Trophoblast cell (in vitro differentiated cells and primary cell): ENCODE data around the gene WIPF1.
A peak's percentile ranks its signal among the peaks of the same experiment; 100 is the strongest.

Experiments
- DNase-seq, 2 donors: peaks; one replicate each; pipeline ENCODE4 v3.0.0-alpha.2; 2016
- H2AFZ ChIP-seq: 2 replicates; pipeline ENCODE4 v1.6.1; 2013; ENCODE audit warnings: low read length, moderate library complexity, mild to moderate bottlenecking; ENCODE audit not compliant: insufficient read depth, poor library complexity
- H2AK5ac ChIP-seq: 2 replicates; pipeline ENCODE4 v1.6.1; 2013; ENCODE audit warnings: mild to moderate bottlenecking, low read length
- H2BK120ac ChIP-seq: 2 replicates; pipeline ENCODE4 v1.6.1; 2013; ENCODE audit warnings: low read length, mild to moderate bottlenecking, moderate library complexity; ENCODE audit not compliant: insufficient read depth, poor library complexity
- H2BK12ac ChIP-seq: 2 replicates; pipeline ENCODE4 v1.6.1; 2013; ENCODE audit warnings: mild to moderate bottlenecking, low read length, moderate library complexity
- H2BK5ac ChIP-seq: 2 replicates; pipeline ENCODE4 v1.6.1; 2013; ENCODE audit warnings: low read length, low read depth, moderate library complexity, mild to moderate bottlenecking; ENCODE audit not compliant: poor library complexity
- H3K14ac ChIP-seq: 2 replicates; pipeline ENCODE4 v1.6.1; 2013; ENCODE audit warnings: mild to moderate bottlenecking, low read length
- H3K18ac ChIP-seq: 2 replicates; pipeline ENCODE4 v1.6.1; 2013; ENCODE audit warnings: mild to moderate bottlenecking, low read length
- H3K23ac ChIP-seq: 2 replicates; pipeline ENCODE4 v1.6.1; 2013; ENCODE audit warnings: low read length
- H3K27ac ChIP-seq: 2 replicates; pipeline ENCODE4 v1.5.1; 2013; ENCODE audit warnings: low read depth, mild to moderate bottlenecking, inconsistent platforms, low read length, moderate library complexity
- H3K27me3 ChIP-seq: 2 replicates; pipeline ENCODE4 v1.6.1; 2013; ENCODE audit warnings: inconsistent platforms, mild to moderate bottlenecking, low read length, moderate library complexity; ENCODE audit not compliant: insufficient read depth
- H3K36me3 ChIP-seq, 2 experiments: 1 replicate in 1 of 2; 2 replicates in 1 of 2; pipeline ENCODE4 v1.6.1; 2013; ENCODE audit warnings: low read length in 2 of 2, mild to moderate bottlenecking in 2 of 2, moderate library complexity in 1 of 2; ENCODE audit not compliant: insufficient read depth in 2 of 2, control insufficient read depth in 1 of 2
- H3K4ac ChIP-seq: 2 replicates; pipeline ENCODE4 v1.6.1; 2013; ENCODE audit warnings: low read depth, mild to moderate bottlenecking, low read length, moderate library complexity
- H3K4me1 ChIP-seq, 2 experiments: 1 replicate in 1 of 2; 2 replicates in 1 of 2; pipeline ENCODE4 v1.6.1; 2013; ENCODE audit warnings: low read length in 2 of 2, mild to moderate bottlenecking in 2 of 2, moderate library complexity in 1 of 2; ENCODE audit not compliant: insufficient read depth in 2 of 2, control insufficient read depth in 1 of 2
- H3K4me2 ChIP-seq: 2 replicates; pipeline ENCODE4 v1.6.1; 2013; ENCODE audit warnings: inconsistent platforms, mild to moderate bottlenecking, low read length, moderate library complexity
- H3K4me3 ChIP-seq: 2 replicates; pipeline ENCODE4 v1.5.1; 2013; ENCODE audit warnings: mild to moderate bottlenecking, low read depth, low read length, inconsistent platforms
- H3K79me1 ChIP-seq: one replicate; pipeline ENCODE4 v1.6.1; 2013; ENCODE audit warnings: low read length
- H3K79me2 ChIP-seq: 2 replicates; pipeline ENCODE4 v1.6.1; 2013; ENCODE audit warnings: low read length, mild to moderate bottlenecking; ENCODE audit not compliant: control insufficient read depth, insufficient read depth, poor library complexity
- H3K9ac ChIP-seq: 2 replicates; pipeline ENCODE4 v1.6.1; 2013; ENCODE audit warnings: mild to moderate bottlenecking, low read length
- H3K9me3 ChIP-seq: 2 replicates; pipeline ENCODE4 v1.6.1; 2013; ENCODE audit warnings: low read depth, mild to moderate bottlenecking, control low read depth, inconsistent platforms, low read length; ENCODE audit not compliant: insufficient read depth
- H4K12ac ChIP-seq: 2 replicates; pipeline ENCODE4 v1.6.1; 2013; ENCODE audit warnings: low read depth, mild to moderate bottlenecking, low read length, moderate library complexity
- H4K8ac ChIP-seq: 2 replicates; pipeline ENCODE4 v1.6.1; 2013; ENCODE audit warnings: low read depth, mild to moderate bottlenecking, low read length, moderate library complexity
- H4K91ac ChIP-seq: one replicate; pipeline ENCODE4 v1.6.1; 2013; ENCODE audit warnings: low read depth, mild to moderate bottlenecking, low read length, moderate library complexity
- WGBS: extraction: QIAGEN DNeasy Blood & Tissue Kit; methylation state at CpG from one replicate; pipeline ENCODE4 v1.1.7; 2013; ENCODE audit warnings: missing lambda C conversion rate; ENCODE audit not compliant: insufficient read length, insufficient coverage; ENCODE audit errors: extremely low coverage; 5-methylcytosine and 5-hydroxymethylcytosine counted together

WIPF1 gene

DNA sequence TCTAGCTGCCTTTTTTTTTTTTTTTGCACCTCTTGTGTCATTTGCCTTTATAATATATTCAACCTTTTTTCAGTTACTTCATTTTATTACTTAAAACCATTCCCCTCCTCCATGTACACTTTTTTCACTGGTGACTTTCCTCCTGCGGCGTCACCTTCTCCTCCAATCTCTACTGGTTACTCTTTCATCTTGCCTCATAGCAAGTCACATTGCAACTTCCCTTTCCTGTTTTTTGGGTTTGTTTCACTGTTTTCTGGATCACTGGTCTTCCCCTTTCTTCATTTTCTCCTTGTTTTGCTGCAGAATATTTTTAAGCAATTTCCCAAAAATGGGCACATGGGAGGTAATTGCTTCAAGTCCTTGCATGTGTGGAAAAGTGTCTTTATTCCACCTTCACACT, 73.1 kb downstream of the WIPF1 start:
- Histone ChIP-seq H2AK5ac (no peak overlapping the region), H3K79me1 (peaks cover under 1% of the 10 kb centered on the region), H3K9ac (no peak overlapping the region), H2BK12ac (no peak overlapping the region), H3K18ac (no peak overlapping the region), H3K14ac (no peak overlapping the region), H3K4me2 (no peak overlapping the region), H3K23ac (no peak overlapping the region), H3K36me3 (no peaks in the 10 kb centered on the region), H3K79me2 (no peaks in the 10 kb centered on the region), H2BK120ac (no peak overlapping the region), H3K27ac (no peak overlapping the region), H4K8ac (no peak overlapping the region), H4K91ac (no peak overlapping the region), H3K4ac (no peak overlapping the region), H2BK5ac (no peak overlapping the region), H3K4me3 (no peak overlapping the region), H2AFZ (no peak overlapping the region), H4K12ac (no peak overlapping the region), H3K9me3 (peaks cover 1% of the 10 kb centered on the region), H3K27me3 (no peaks in the 10 kb centered on the region), H3K4me1 (no peaks in the 10 kb centered on the region)
- WGBS, result no CpG with 5 or more reads among the region's 2 CpGs
- no peak for DNase-seq

DNA sequence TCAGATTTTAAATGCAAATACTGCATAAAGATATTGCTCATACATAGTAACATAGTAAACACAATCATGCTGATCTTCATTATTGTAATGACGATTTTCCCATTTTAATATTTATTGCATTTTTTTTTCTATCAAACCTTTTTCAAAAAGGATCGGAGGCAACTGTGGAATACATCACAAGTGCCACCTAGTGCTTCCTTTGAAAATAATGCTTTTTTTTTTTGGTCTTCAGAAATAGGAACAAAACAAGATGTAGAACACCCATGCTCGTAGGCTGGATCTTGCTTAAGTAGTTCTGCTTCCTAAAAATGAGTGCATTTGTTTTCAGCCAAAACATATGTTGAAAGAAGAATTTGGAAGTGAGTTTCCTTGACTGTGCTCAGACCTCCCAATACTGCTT, 75.1 kb downstream of the WIPF1 start:
- no peaks in the 10 kb centered on the region for H3K4me1 ChIP-seq
- no peak overlapping the region for H2AFZ ChIP-seq
- no peak overlapping the region for H3K4me2 ChIP-seq
- H4K12ac ChIP-seq, result no peak overlapping the region
- no peak overlapping the region for H3K18ac ChIP-seq
- no peak overlapping the region for H3K4me3 ChIP-seq
- H2BK5ac ChIP-seq, result no peak overlapping the region
- H3K27me3 ChIP-seq, result no peaks in the 10 kb centered on the region
- no peaks in the 10 kb centered on the region for H3K36me3 ChIP-seq
- WGBS, result no CpG with 5 or more reads among the region's 3 CpGs
- no peak overlapping the region for H4K91ac ChIP-seq
- H3K9me3 ChIP-seq, result peaks cover 1% of the 10 kb centered on the region
- peaks cover 2% of the 10 kb centered on the region for H3K79me1 ChIP-seq
- H3K4ac ChIP-seq, result no peak overlapping the region
- H2AK5ac ChIP-seq, result no peak overlapping the region
- no peak overlapping the region for H3K27ac ChIP-seq
- no peak for DNase-seq
- H2BK12ac ChIP-seq, result no peak overlapping the region
- no peak overlapping the region for H3K23ac ChIP-seq
- H3K79me2 ChIP-seq, result no peaks in the 10 kb centered on the region
- H2BK120ac ChIP-seq, result no peak overlapping the region
- no peak overlapping the region for H4K8ac ChIP-seq
- H3K14ac ChIP-seq, result no peak overlapping the region
- no peak overlapping the region for H3K9ac ChIP-seq

DNA sequence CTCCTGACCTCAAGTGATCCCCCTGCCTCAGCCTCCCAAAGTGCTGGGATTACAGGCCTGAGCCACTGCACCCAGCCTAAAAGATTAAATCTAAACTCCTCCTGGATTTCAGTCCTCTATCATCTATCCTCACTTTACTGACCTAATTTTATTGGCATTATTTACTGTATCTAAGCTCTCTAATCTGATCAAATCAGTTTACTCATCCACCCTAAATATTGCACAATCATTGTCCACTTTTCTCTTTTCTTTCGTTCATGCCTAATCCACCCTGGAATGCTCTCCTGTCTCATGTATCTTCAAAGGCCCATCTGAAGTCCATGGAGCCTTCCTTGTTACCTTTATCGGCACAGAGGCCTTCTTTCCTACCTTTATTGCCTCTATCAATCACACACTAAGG, 79.2 kb downstream of the WIPF1 start:
- no peak overlapping the region for H4K12ac ChIP-seq
- H3K23ac ChIP-seq, result no peak overlapping the region
- no peak overlapping the region for H3K27ac ChIP-seq
- no CpG with 5 or more reads among the region's 2 CpGs for WGBS
- no peak overlapping the region for H2AK5ac ChIP-seq
- H3K9me3 ChIP-seq, result no peaks in the 10 kb centered on the region
- no peaks in the 10 kb centered on the region for H3K79me2 ChIP-seq
- H3K36me3 ChIP-seq, result no peaks in the 10 kb centered on the region
- no peak overlapping the region for H2BK12ac ChIP-seq
- H3K79me1 ChIP-seq, result peaks cover 2% of the 10 kb centered on the region
- H3K4me3 ChIP-seq, result no peak overlapping the region
- no peak overlapping the region for H3K4me2 ChIP-seq
- H3K4ac ChIP-seq, result no peak overlapping the region
- DNase-seq, result peak in 1 of 2 donors; percentile 87
- H3K27me3 ChIP-seq, result no peaks in the 10 kb centered on the region
- H2BK5ac ChIP-seq, result no peak overlapping the region
- H3K14ac ChIP-seq, result no peak overlapping the region
- no peak overlapping the region for H3K18ac ChIP-seq
- no peak overlapping the region for H4K8ac ChIP-seq
- no peak overlapping the region for H4K91ac ChIP-seq
- H2BK120ac ChIP-seq, result no peak overlapping the region
- H3K4me1 ChIP-seq, result no peaks in the 10 kb centered on the region
- no peak overlapping the region for H2AFZ ChIP-seq
- no peak overlapping the region for H3K9ac ChIP-seq

DNA sequence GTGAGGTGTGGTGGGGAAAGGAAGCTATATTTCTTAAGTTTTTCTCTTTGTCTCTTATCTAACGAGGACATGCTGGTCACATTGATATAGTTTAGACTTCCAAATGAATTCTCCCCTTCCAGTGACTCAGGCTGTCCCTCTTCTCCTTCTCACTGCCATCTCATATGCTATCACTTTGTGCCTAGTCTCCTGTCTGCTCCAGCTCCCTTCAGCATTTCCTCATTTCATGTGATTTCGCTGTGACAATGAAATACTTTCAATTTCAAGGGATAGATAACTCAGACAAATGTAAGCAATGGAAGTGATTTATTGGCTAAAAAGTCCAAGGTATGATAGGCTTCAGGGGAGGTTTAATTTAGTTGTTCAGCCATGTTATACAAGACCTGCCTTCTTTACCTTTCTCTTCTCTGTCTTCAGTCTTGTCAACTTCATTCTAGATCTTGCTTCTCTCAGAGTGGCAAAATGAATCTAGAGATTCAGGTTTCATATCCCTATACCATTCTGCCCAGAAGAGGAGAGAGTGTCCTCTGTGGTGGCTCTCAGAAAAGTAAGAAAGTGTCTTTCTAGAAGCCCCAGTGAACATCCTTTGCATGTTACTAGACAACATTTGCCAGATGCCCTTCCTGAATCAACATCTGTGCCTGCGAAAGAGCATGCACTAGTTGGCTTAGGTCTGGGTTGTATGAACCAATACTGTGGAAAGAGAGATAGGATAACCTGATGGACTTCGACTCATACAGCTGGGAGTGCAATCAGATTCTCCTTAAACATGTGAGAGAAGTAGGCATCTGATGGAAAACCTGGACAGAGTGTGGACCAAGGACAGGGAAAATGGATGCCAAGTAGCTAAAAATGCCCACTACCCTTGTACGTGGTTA, 80.9 kb downstream of the WIPF1 start:
- Histone ChIP-seq H3K36me3 (no peaks in the 10 kb centered on the region), H3K4me3 (no peak overlapping the region), H3K4me1 (no peaks in the 10 kb centered on the region), H3K4me2 (no peak overlapping the region), H3K79me2 (no peaks in the 10 kb centered on the region), H3K9ac (no peak overlapping the region), H3K23ac (no peak overlapping the region), H2BK5ac (no peak overlapping the region), H3K4ac (no peak overlapping the region), H3K9me3 (no peaks in the 10 kb centered on the region), H3K27me3 (no peaks in the 10 kb centered on the region), H3K27ac (no peak overlapping the region), H2BK12ac (no peak overlapping the region), H3K18ac (no peak overlapping the region), H2AK5ac (no peak overlapping the region), H3K79me1 (peaks cover 2% of the 10 kb centered on the region), H4K8ac (no peak overlapping the region), H4K12ac (no peak overlapping the region), H4K91ac (no peak overlapping the region), H2AFZ (no peak overlapping the region), H3K14ac (no peak overlapping the region), H2BK120ac (no peak overlapping the region)
- no peak for DNase-seq
- no CpG with 5 or more reads among the region's 5 CpGs for WGBS
